Panc1 (cell line): ENCODE results near the gene CYB5RL.

Experiments
- CTCF ChIP-seq: fragments of 450-650 bp; IDR thresholded peaks from 2 replicates; pipeline ENCODE4 v1.5.1; 2017; ENCODE audit warnings: mild to moderate bottlenecking
- POLR2AphosphoS5 ChIP-seq: IDR thresholded peaks from 2 replicates; pipeline ENCODE4 v1.6.1; 2012; ENCODE audit warnings: mild to moderate bottlenecking, low read depth, low read length, moderate library complexity
- SIN3A ChIP-seq: IDR thresholded peaks from 2 replicates; pipeline ENCODE4 v1.6.1; 2012; ENCODE audit warnings: low read depth, mild to moderate bottlenecking, low read length, moderate library complexity, borderline replicate concordance; ENCODE audit not compliant: insufficient read depth
- TCF7L2 ChIP-seq: IDR thresholded peaks from 2 replicates; pipeline ENCODE4 v1.6.1; 2011; ENCODE audit warnings: mild to moderate bottlenecking, low read depth, low read length, inconsistent platforms

DNA sequence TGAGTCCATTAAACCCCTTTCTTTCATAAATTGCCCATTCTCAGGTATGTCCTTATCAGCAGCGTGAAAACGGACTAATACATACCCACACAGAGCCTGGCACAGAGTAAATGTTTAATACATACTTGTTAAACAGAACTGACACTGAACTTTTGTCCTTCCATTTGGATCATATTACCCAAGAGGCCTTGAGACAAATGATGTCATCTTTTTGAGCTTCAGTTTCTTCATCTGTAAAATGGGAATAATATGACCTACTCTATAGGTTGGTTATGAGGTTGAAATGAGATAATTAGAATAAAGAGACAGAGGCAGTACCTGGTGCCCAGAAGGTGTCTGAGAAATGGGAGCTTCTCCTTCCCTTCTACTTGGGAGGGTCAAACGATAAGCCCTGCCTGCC lies 13.8 kb downstream of the CYB5RL start:
- TF ChIP-seq CTCF (no peak), TCF7L2 (no peak), POLR2AphosphoS5 (no peak), SIN3A (no peak)
